ENCODE data around the gene MED13L.

The MED13L gene

DNA sequence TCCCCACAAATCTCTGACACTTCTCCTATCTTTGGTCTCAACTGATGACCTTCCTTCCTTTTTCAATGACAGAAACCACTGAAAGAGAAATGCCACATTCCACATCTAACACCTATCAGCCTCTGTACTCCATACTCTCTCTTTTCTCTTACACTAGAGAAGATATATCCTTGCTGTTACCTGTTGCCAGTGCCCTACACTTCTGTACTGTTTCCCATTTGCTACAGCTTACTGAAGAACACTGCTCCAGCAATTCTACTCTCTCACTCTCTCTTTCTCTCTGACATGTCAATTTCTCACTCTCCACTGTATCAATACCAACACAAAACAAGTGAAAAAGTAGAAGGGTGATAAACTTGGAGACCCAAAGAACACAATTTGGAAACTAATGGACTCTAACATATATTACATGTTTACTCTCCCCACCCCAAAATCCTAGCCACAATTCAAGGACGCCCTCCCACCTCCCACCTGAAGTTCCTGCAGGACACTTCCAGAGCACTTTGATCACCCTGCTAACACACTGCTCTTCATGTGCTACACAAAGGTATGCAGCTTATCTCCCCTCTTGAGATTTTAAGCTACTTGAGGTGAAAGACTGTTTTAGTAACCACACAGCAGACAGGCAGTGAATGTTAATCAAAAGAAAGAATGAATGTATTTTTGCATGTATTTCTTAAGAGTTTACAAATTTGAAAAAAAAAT is 95.0 kb downstream of the MED13L start:
- no peak overlapping the region for H3K4me3 ChIP-seq (ENCODE audit: low read depth, low read length)
- DNase-seq = no peak
- TF ChIP-seq, protein P1, sequence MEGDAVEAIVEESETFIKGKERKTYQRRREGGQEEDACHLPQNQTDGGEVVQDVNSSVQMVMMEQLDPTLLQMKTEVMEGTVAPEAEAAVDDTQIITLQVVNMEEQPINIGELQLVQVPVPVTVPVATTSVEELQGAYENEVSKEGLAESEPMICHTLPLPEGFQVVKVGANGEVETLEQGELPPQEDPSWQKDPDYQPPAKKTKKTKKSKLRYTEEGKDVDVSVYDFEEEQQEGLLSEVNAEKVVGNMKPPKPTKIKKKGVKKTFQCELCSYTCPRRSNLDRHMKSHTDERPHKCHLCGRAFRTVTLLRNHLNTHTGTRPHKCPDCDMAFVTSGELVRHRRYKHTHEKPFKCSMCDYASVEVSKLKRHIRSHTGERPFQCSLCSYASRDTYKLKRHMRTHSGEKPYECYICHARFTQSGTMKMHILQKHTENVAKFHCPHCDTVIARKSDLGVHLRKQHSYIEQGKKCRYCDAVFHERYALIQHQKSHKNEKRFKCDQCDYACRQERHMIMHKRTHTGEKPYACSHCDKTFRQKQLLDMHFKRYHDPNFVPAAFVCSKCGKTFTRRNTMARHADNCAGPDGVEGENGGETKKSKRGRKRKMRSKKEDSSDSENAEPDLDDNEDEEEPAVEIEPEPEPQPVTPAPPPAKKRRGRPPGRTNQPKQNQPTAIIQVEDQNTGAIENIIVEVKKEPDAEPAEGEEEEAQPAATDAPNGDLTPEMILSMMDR (IDR thresholded peaks at IDR 0.05; ENCODE audit: low read depth, low read length) = no peak
- peaks cover 4% of the 10 kb centered on the region; the same call in 1 of the 2 replicates for H3K4me1 ChIP-seq
- no peaks in the 10 kb centered on the region for H3K36me3 ChIP-seq
- H3K9me3 ChIP-seq = no peaks in the 10 kb centered on the region
- no peaks in the 10 kb centered on the region for H3K27me3 ChIP-seq

DNA sequence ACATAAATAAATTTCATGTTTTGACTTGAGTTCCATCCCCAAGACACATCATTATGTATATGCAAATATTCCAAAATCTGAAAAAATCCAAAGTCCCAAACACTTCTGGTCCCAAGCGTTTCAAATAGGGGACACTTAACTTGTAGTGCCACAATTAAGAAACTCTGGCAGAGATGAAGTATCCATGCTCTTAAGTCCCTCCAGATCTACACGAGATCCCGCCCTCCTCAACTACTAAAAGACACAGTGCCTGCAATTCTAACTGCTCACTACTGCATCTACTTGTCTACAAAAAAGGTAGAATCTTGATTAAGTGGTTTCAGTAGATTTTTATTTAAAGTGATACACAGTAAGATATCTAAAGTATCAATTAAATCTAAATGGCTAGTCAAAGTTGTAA is 97.0 kb downstream of the MED13L start:
- H3K4me3 ChIP-seq (ENCODE audit: low read depth, low read length) = no peak overlapping the region
- no peaks in the 10 kb centered on the region for H3K36me3 ChIP-seq
- peaks cover 10% of the 10 kb centered on the region for H3K4me1 ChIP-seq
- no peaks in the 10 kb centered on the region for H3K9me3 ChIP-seq
- DNase-seq = no peak
- TF ChIP-seq, protein P1 (IDR thresholded peaks at IDR 0.05; ENCODE audit: low read depth, low read length) = no peak
- no peaks in the 10 kb centered on the region for H3K27me3 ChIP-seq

DNA sequence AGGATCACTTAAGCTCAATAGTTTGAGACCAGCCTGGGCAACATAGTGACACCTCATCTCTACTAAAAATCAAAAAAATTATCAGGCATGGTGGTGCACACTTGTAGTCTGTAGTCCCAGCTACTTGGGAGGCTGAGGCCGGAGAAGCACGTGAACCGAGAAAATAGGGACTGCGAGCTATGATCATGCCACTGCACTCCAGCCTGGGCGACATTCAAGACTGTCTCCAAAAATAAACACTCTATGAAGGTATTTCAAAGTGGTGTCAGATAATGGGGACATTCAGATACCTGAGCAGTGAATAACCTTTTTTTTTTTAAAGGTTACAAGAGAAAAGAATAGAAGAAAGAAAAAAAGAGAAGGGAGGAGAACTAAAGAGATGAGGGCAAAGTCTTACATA is 98.1 kb downstream of the MED13L start:
- TF ChIP-seq, protein P1 (IDR thresholded peaks at IDR 0.05; ENCODE audit: low read depth, low read length) = no peak
- no peaks in the 10 kb centered on the region for H3K27me3 ChIP-seq
- DNase-seq = no peak
- no peak overlapping the region for H3K4me3 ChIP-seq (ENCODE audit: low read depth, low read length)
- H3K9me3 ChIP-seq = no peaks in the 10 kb centered on the region
- no peaks in the 10 kb centered on the region for H3K36me3 ChIP-seq
- H3K4me1 ChIP-seq = peaks cover 10% of the 10 kb centered on the region

DNA sequence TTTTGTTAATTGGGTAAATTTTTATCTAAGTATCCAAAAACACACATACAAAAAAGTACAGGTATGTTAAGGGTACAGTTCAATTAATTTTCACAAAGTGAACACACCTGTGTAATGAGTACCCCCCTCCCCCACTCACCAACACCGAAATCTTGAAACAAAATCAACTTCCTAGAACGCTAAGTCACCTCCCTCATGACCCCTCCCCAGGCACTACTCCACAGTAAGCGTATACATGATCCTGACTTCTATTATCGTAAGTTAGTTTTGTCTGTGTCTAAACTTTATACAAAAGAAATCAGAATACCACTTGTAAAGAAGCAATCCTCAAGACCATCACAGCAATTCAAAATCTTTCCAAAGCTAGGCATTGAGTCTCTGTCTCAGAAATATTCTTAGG is 100.5 kb downstream of the MED13L start:
- TF ChIP-seq, protein P1 (IDR thresholded peaks at IDR 0.05; ENCODE audit: low read depth, low read length) = no peak
- no peaks in the 10 kb centered on the region for H3K27me3 ChIP-seq
- H3K4me3 ChIP-seq (ENCODE audit: low read depth, low read length) = no peak overlapping the region
- H3K9me3 ChIP-seq = no peaks in the 10 kb centered on the region
- no peaks in the 10 kb centered on the region for H3K36me3 ChIP-seq
- H3K4me1 ChIP-seq = peaks cover 5% of the 10 kb centered on the region
- no peak for DNase-seq

DNA sequence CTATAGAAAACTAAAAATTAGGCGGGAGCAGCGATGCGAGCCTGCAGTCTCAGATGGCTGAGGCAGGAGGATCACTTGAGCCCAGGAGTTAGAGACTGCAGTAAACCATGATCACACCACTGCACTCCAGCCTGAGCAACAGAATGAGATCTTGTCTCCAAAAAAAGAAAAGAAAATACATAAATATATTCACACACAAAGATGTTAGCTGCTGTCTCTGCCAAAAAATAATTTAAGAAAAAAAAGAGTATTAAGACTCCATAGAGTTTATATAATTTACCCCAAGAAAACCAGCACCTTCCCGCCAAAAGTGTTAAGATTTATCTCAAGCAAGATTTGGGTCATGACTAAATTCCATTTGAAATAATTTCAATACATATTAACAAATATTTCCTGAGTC is 102.6 kb downstream of the MED13L start:
- TF ChIP-seq, protein P1 (IDR thresholded peaks at IDR 0.05; ENCODE audit: low read depth, low read length) = no peak
- Histone ChIP-seq H3K27me3 (no peaks in the 10 kb centered on the region), H3K4me1 (peaks cover 8% of the 10 kb centered on the region)

DNA sequence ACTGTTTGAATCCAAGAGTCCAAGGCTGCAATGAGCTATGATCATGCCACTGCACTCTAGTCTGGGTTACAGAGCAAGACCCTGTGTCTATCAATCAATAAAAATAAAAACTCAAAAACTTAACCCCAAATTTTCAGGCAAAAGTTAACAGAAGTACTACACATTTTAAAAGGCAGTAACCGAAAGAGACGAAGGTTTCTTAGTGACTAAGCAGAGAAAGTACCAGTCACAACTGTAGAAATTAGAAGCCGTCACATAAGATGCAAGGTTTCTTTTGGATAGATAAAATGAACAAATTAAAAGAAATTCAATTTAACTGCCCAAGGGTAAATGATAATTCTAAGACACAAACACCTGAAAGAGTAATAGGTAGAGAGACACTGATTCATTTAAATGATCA is 103.5 kb downstream of the MED13L start:
- TF ChIP-seq, protein P1 (IDR thresholded peaks at IDR 0.05; ENCODE audit: low read depth, low read length) = no peak
- DNase-seq = no peak
- no peaks in the 10 kb centered on the region for H3K36me3 ChIP-seq
- no peaks in the 10 kb centered on the region for H3K27me3 ChIP-seq
- no peak overlapping the region for H3K4me3 ChIP-seq (ENCODE audit: low read depth, low read length)
- peaks cover 8% of the 10 kb centered on the region for H3K4me1 ChIP-seq
- H3K9me3 ChIP-seq = no peaks in the 10 kb centered on the region

More for the DNA sequence above, 102.6 kb downstream of the MED13L start:
- H3K4me3 ChIP-seq (ENCODE audit: low read depth, low read length) = no peak overlapping the region
- H3K36me3 ChIP-seq = no peaks in the 10 kb centered on the region
- no peak for DNase-seq
- H3K9me3 ChIP-seq = no peaks in the 10 kb centered on the region

Data from BE2C (cell line).